GM18867 (cell line): ENCODE data around the gene ZNF530.

ENCODE experiments used
- ATAC-seq: cut with Tn5 transposase; IDR thresholded peaks from one replicate; pipeline ENCODE4 v1.9.1; 2021; ENCODE audit warnings: mild to moderate bottlenecking, moderate library complexity; ENCODE audit not compliant: unreplicated experiment

Gene ZNF530

DNA sequence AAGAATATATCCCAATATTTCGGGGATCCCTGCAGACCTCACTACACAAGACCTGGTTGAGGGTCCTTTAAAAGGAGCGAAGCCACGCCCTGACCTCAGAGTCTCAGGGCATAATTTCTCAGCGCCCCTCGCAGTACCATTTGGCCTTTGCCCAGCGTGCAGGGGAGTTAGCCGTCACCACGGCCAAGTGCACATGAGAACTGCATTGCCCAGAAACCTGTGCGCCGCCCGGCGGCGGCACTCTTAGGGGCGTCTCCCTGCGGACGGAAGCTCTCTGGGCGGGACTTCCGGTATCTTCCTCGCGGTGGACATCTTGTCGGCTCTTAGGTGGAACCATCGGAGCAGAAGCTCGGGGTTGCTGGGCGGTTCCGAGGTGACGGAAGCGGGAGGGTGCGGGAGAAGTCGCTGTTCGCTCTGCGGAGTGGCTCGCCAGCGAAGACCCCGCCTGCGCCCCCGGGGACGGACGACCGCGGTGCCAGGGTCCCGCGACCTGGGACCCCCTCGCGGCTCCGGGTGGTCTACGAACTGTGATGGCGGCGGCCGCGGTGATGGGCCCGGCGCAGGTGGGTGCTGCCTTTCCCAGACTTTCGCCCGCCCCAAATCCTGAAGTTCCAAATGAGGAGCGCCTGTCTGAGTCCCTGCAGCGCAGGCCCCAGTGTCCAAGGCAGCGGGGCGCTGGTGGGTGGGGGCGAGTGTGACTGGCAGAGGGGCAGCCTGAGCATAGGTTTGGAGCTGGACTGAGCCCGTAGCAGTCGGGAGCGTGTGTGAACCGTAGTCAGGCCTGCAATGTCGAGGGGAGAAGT is 14.5 kb downstream of the ZNF530 start, which contains the start of gene ZNF134:
Gene ZNF134, plus strand, starts transcription at position 302 of the 803 bp plus-strand sequence. CDS start 5,227 bp downstream, outside the sequence.
- peak; percentile 98 for ATAC-seq

DNA sequence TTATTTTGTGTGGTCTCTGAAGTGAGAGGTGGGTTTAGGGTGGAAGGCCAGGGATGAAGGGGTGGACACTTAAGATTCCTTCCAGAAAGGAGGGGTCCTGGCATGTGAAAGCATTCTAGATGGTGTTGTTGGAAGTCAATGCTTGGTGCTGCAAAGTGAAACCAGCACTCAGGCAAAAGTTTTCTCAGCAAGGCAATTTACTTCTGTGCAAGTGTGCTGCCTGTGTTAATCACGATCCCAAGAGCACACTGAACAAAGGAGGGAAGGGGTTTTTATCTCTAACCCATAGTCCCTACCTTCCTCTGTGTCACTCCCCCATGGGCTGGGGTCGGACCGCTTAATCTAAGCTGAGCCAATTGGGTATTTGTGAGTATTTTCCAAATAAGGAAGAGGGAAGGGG is 15.7 kb downstream of the ZNF530 start:
- ATAC-seq, result no peak

GRCh38 chr19:57620673-57621348 is 21.1 kb downstream of the ZNF530 start:
- ATAC-seq, result no peak

DNA sequence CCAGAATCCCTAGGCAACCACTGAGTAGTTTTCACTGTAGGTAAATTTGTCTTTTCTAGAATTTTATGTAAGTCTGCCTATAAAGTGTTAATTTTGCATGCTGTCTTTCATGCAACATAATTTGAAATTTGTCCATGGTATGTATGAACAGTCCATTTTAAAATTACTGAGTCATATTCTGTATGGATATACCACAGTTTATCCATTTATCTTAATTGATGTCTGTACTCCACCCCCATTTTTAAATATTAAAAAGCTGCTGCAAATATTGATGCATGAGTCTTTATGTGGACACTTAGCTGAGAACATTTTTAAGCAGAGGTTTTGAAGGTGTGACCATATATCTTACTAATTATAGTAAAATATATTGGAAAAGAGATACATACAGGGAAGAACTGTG is 23.4 kb downstream of the ZNF530 start:
- no peak for ATAC-seq

DNA sequence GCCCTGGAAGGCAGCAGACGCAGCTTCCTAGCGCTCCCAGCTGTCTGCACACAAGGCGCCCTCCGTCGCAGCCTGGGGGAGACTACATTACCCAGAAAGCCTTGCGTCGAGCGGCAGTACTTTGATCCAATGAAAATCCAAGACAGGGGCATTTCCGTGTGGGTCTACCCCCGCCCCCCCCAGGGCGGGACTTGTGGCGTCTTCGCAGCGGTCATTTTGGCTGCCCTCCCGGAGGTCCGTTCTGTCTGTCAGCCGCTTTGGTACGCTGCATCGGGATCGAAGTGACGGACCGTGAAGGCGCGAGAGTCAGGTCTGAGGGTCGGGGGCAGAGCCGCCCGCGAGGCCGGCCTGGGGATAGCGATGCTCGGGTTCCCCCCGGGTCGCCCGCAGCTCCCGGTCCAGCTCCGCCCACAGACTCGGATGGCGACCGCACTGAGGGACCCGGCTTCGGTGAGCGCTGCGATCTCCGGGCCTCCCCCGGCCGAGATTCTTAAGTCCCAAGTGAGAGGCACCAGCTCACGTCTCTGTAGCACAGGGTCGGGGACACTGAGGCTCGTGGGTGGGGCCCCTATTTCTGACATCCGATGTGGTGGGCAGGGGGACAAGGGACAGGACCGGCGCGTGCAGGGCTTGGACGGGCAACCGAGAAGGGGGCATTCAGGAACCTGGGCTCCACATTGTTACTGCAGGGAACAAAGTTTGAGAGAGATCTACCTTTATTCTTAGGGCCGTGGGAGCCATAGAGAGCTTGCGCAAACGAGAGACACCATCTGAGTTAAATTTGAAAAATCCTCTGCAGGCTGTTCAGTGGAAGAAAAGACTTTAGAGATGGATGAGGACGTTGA is 33.5 kb downstream of the ZNF530 start, which contains the start of gene ZNF211:
Gene ZNF211, plus strand, starts transcription at position 182 of the 845 bp plus-strand sequence. Its CDS starts 179 bp downstream, at position 361.
- peak; percentile 93 for ATAC-seq

- ATAC-seq, result no peak
These were observed 34.1 kb downstream of the ZNF530 start for GRCh38 chr19:57633832-57634131.

GRCh38 chr19:57637379-57637778 is 37.7 kb downstream of the ZNF530 start:
- no peak for ATAC-seq

DNA sequence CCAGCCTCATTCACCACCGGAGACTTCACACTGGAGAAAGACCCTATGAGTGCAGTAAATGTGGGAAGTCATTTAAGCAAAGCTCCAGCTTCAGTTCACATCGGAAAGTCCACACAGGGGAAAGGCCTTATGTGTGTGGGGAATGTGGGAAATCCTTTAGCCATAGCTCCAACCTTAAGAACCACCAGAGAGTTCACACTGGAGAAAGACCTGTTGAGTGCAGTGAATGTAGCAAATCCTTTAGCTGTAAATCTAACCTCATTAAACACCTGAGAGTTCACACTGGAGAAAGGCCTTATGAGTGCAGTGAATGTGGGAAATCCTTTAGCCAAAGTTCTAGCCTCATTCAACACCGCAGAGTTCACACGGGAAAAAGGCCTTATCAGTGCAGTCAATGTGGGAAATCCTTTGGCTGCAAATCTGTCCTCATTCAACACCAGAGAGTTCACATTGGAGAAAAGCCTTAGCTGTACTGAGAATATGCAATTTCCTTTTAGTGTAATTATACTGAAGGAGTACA is 42.1 kb downstream of the ZNF530 start:
- ATAC-seq, result no peak

GRCh38 chr19:57642396-57643046 is 42.8 kb downstream of the ZNF530 start:
- no peak for ATAC-seq

DNA sequence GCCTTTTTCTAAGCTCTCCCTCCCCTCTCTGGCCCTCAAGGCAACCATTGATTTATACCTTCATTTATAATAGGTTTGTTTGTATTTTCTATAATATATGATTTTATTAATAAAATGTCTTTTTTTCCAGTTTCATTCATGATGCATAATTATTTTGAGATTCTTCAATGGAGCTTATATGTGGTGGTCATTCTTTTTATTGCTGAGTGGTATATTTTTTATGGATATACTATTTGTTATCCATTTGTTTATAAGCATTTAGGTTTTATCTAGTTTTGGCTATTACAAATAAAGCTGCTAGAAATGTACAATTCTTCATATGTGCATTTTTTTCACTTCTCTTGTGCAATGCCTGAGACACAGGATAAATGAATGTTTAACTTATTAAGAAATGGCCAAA is 44.0 kb downstream of the ZNF530 start:
- ATAC-seq, result no peak

- no peak for ATAC-seq
These were observed 48.8 kb downstream of the ZNF530 start for GRCh38 chr19:57648331-57649003.

- no peak for ATAC-seq
These were observed 51.9 kb downstream of the ZNF530 start for GRCh38 chr19:57651654-57651996.

DNA sequence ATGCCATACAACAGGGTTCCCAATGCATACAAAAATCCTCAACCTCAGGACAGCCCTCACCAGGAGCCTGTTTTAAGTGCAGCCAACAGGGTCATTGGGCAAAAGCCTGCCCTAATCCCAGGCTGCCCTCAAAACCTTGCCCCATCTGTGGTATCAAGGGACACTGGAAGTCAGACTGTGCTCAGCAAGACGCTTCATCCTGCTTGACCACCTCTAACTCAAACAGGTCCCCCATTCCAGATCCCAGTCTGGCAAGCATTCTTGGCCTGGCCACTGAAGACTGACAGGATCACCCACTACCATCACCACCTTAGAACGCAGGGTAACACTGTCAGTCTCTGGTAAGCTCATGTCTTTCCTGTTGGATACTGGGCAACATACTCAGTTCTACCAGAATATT is 54.0 kb downstream of the ZNF530 start:
- no peak for ATAC-seq

- no peak for ATAC-seq
These were observed 55.8 kb downstream of the ZNF530 start for GRCh38 chr19:57655443-57655842.

- ATAC-seq, result no peak
These were observed 56.7 kb downstream of the ZNF530 start for GRCh38 chr19:57656346-57656745.
